Erythroblast (primary cell): ENCODE measurements around the gene TCF3.

Experiments used
- GATA1 ChIP-seq: IDR thresholded peaks from 2 replicates; pipeline ENCODE4 v1.6.1; 2011; ENCODE audit warnings: low read depth, mild to moderate bottlenecking, control low read depth, low read length, moderate library complexity
- POLR2A ChIP-seq: IDR thresholded peaks from 2 replicates; pipeline ENCODE4 v1.6.1; 2011; ENCODE audit warnings: mild to moderate bottlenecking, low read length

DNA sequence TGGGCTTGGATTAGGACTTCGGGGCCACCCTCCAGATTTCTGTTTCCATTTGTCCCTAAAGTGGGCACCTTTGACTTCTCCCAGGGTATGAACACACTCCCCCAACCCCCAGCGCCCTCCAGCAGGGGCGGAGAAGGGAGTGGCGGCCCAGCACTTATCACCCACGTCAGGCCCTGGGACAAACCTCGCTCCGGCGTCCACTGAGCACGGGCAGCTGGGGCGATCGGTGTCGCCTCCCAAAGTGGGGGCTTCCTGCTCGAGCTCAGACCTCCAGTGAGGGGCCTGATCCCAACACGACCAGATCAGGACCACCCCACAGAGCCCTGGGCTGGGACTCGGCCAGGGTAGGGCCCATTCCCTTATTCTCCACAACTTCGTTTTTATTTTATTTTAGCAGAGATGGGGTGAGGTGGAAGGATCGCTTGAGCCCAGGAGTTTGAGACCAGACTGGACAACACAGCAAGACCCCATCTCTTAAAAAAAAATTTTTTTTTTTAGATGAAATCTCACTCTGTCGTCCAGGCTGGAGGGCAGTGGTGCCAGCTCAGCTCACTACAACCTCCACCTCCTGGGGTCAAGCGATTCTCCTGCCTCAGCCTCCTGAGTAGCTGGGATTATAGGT is 3.7 kb upstream of the TCF3 start:
- peak; percentile 49 for TF ChIP-seq POLR2A
- no peak for TF ChIP-seq GATA1
